ENCODE results near the gene CACTIN. TPM values are rescaled to one million over a fixed set of nuclear protein-coding genes. Genes with fewer than 3 reads are reported as not detected.

Gene CACTIN
- total RNA-seq, 1 experiment from 2014 or later = 33.2 TPM

DNA sequence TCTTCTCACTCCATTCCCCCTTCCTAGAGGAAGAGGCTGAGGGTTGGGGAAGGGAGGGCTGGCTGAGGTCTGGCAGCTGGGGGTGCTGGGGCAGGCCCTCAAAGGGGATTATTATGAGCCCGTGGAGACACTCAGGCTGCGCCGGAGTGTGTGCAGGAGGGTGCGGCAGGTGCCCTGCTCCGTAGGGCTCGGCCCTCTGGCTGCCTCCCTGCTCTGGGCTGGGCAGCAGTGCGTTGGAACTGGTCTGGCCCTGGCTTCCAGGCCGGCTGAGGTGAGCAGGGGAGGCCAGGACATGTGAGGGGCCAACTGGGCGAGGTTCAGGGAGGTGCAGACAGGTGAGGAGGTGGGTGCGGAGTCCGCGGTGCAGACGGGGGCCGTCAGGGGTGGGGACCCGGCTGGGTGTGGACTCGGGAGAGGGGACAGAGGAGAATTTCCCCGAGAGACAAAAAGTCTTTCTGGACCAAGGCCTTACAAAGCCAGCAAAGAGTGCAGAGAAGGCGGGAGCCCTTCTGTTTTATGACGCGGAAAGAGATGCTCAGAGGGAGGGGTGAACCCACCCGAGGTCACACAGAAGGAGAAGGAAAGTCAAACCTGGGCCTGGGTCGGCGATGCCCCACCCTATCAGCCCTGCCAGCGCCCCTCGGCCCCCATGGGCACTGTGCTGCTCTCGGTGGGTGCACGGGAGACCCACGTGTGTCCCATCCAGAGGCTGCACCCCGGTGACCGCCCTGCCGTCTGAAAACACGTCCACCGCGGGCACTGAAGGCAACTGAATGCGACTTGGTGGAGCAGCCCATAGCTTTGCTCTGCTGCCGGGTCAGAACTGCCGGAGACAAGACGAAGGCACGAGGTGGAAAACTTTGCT, 42.7 kb upstream of the CACTIN start:
- Histone ChIP-seq H3K9ac (ENCODE audit: low read length) (no peak overlapping the region), H3K4me2 (ENCODE audit: low read length) (no peak overlapping the region), H3K4me3 (replicated peaks in 1 of 2; ENCODE audit: low read depth in 1 of 2, low read length in 2 of 2) (no peak overlapping the region), H3K27me3 (ENCODE audit: insufficient read depth, low read length) (no peaks in the 10 kb centered on the region), H3K79me2 (ENCODE audit: insufficient read depth, low read length) (no peaks in the 10 kb centered on the region), H3K4me1 (ENCODE audit: control insufficient read depth in 1 of 2, insufficient read depth in 2 of 2, low read length in 2 of 2) (peaks cover 0 to 8% of the 10 kb centered on the region in 2 experiments; a peak in 1 of 4 replicates), H3K9me3 (ENCODE audit: control insufficient read depth in 1 of 2, insufficient read depth in 1 of 2, low read depth in 1 of 2, low read length in 2 of 2) (no peaks in the 10 kb centered on the region), H3K27ac (ENCODE audit: low read depth, low read length) (no peak overlapping the region), H3K36me3 (ENCODE audit: control insufficient read depth in 1 of 2, insufficient read depth in 2 of 2, low read length in 2 of 2) (peaks cover 2 to 4% of the 10 kb centered on the region in 2 experiments; a peak in 2 of 4 replicates), H3K9me2 (ENCODE audit: insufficient read depth) (no peaks in the 10 kb centered on the region), H2AFZ (ENCODE audit: low read depth, low read length, poor library complexity, severe bottlenecking) (no peak overlapping the region), H4K20me1 (ENCODE audit: insufficient read depth) (no peaks in the 10 kb centered on the region)
- TF ChIP-seq POLR2AphosphoS5 (IDR thresholded peaks at IDR 0.05; ENCODE audit: low read depth, low read length) (no peak), CBX3 (IDR thresholded peaks at IDR 0.05; ENCODE audit: low read depth) (no peak), EZH2 (IDR thresholded peaks at IDR 0.05) (no peak), ZFX (IDR thresholded peaks at IDR 0.05) (no peak), YY1 (IDR thresholded peaks at IDR 0.05; ENCODE audit: extremely low read depth, insufficient replicate concordance, low read depth, low read length) (no peak), TCF7L2 (IDR thresholded peaks at IDR 0.05; ENCODE audit: borderline replicate concordance, extremely low read depth, insufficient read depth, insufficient read length) (no peak)
- TF ChIP-seq, protein P1, sequence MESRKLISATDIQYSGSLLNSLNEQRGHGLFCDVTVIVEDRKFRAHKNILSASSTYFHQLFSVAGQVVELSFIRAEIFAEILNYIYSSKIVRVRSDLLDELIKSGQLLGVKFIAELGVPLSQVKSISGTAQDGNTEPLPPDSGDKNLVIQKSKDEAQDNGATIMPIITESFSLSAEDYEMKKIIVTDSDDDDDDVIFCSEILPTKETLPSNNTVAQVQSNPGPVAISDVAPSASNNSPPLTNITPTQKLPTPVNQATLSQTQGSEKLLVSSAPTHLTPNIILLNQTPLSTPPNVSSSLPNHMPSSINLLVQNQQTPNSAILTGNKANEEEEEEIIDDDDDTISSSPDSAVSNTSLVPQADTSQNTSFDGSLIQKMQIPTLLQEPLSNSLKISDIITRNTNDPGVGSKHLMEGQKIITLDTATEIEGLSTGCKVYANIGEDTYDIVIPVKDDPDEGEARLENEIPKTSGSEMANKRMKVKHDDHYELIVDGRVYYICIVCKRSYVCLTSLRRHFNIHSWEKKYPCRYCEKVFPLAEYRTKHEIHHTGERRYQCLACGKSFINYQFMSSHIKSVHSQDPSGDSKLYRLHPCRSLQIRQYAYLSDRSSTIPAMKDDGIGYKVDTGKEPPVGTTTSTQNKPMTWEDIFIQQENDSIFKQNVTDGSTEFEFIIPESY (IDR thresholded peaks at IDR 0.05; ENCODE audit: extremely low read depth, insufficient replicate concordance, low read length) = no peak
- TF ChIP-seq, protein P2, sequence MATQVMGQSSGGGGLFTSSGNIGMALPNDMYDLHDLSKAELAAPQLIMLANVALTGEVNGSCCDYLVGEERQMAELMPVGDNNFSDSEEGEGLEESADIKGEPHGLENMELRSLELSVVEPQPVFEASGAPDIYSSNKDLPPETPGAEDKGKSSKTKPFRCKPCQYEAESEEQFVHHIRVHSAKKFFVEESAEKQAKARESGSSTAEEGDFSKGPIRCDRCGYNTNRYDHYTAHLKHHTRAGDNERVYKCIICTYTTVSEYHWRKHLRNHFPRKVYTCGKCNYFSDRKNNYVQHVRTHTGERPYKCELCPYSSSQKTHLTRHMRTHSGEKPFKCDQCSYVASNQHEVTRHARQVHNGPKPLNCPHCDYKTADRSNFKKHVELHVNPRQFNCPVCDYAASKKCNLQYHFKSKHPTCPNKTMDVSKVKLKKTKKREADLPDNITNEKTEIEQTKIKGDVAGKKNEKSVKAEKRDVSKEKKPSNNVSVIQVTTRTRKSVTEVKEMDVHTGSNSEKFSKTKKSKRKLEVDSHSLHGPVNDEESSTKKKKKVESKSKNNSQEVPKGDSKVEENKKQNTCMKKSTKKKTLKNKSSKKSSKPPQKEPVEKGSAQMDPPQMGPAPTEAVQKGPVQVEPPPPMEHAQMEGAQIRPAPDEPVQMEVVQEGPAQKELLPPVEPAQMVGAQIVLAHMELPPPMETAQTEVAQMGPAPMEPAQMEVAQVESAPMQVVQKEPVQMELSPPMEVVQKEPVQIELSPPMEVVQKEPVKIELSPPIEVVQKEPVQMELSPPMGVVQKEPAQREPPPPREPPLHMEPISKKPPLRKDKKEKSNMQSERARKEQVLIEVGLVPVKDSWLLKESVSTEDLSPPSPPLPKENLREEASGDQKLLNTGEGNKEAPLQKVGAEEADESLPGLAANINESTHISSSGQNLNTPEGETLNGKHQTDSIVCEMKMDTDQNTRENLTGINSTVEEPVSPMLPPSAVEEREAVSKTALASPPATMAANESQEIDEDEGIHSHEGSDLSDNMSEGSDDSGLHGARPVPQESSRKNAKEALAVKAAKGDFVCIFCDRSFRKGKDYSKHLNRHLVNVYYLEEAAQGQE (IDR thresholded peaks at IDR 0.05; ENCODE audit: low read depth) = no peak
- intact Hi-C loops (cut with micrococcal nuclease) = no loop called here
- ATAC-seq (no peak), DNase-seq (ENCODE audit: low read depth, low spot score) (no peak)
- RAD21 ChIA-PET (ENCODE audit: low non-redundant PET in 1 of 2, low total read pairs in 2 of 2, uncharacterized antibody in 2 of 2, unreplicated experiment in 2 of 2) = no interaction called here
- POLR2A ChIA-PET = no interaction called here
- BruUV-seq (replicated peaks) = no TSS peak
- CTCF ChIA-PET = no interaction called here
